Natural killer cell (primary cell): ENCODE measurements around the gene ZNF677. TPM values are rescaled to one million over a fixed set of nuclear protein-coding genes. Genes with fewer than 3 reads are reported as not detected.
"Not testable (repeated sequence)": the region's sequence is repeated elsewhere in the genome, so short reads cannot be mapped to it uniquely, and the experiment has no call there.

ENCODE experiments used
- ATAC-seq, 3 donors: fragments of 150-1000 bp in 2 of 3; fragments of 200-7000 bp in 1 of 3; cut with Tn5 transposase; 1 replicate in 1 of 3; 2 replicates in 2 of 3; pipeline ENCODE4 v1.10.0; 2021; ENCODE audit warnings: mild to moderate bottlenecking in 2 of 3, moderate library complexity in 2 of 3
- DNase-seq, 2 donors: peaks; one replicate each; pipeline versions ENCODE4 v3.0.0 to v3.0.0-alpha.2; 2013 to 2021; ENCODE audit warnings: mixed read lengths in 1 of 2
- H3K27ac ChIP-seq: one replicate; pipeline ENCODE4 v1.5.1; 2013; ENCODE audit warnings: mild to moderate bottlenecking, low read length
- H3K27me3 ChIP-seq: one replicate; pipeline ENCODE4 v1.6.1; 2013; ENCODE audit warnings: low read length; ENCODE audit not compliant: control insufficient read depth, insufficient read depth
- H3K36me3 ChIP-seq: one replicate; pipeline ENCODE4 v1.6.1; 2013; ENCODE audit warnings: low read length; ENCODE audit not compliant: control insufficient read depth, insufficient read depth
- H3K4me1 ChIP-seq: one replicate; pipeline ENCODE4 v1.6.1; 2013; ENCODE audit warnings: low read length; ENCODE audit not compliant: control insufficient read depth, insufficient read depth
- H3K4me3 ChIP-seq: one replicate; pipeline ENCODE4 v1.5.1; 2013; ENCODE audit warnings: low read length
- H3K9me3 ChIP-seq: one replicate; pipeline ENCODE4 v1.6.1; 2013; ENCODE audit warnings: low read length; ENCODE audit not compliant: control insufficient read depth, insufficient read depth
- H3K27ac Mint-ChIP-seq, 2 donors: one replicate each; pipeline ENCODE4 v1.8.0; 2022; ENCODE audit warnings: mild to moderate bottlenecking in 2 of 2, mixed read lengths in 2 of 2, moderate library complexity in 1 of 2
- H3K27me3 Mint-ChIP-seq, 2 donors: one replicate each; pipeline ENCODE4 v1.8.0; 2022; ENCODE audit warnings: low read depth in 2 of 2, mixed read lengths in 2 of 2
- H3K36me3 Mint-ChIP-seq: one replicate; pipeline ENCODE4 v1.8.0; 2022; ENCODE audit warnings: mixed read lengths
- H3K4me1 Mint-ChIP-seq, 2 donors: one replicate each; pipeline ENCODE4 v1.8.0; 2022; ENCODE audit warnings: mixed read lengths in 2 of 2
- H3K4me3 Mint-ChIP-seq: one replicate; pipeline ENCODE4 v1.8.0; 2022; ENCODE audit warnings: mild to moderate bottlenecking, moderate library complexity, mixed read lengths
- H3K9me3 Mint-ChIP-seq, 2 donors: one replicate each; pipeline ENCODE4 v1.8.0; 2022; ENCODE audit warnings: mixed read lengths in 2 of 2
- WGBS: methylation state at CpG from one replicate; pipeline ENCODE4 v1.1.7; 2013; ENCODE audit warnings: missing lambda C conversion rate; ENCODE audit not compliant: insufficient coverage; 5-methylcytosine and 5-hydroxymethylcytosine counted together
- intact Hi-C: fragments of 100-400 bp; cut with micrococcal nuclease; formaldehyde crosslinking; loops from one replicate; pipeline ENCODE4 v1.14.2; 2022
- total RNA-seq, 4 donors: library from RNA; stranded (reverse); fragments of 120-200 nt in 1 of 4; gene quantifications; one replicate each; pipeline versions ENCODE4 v1.2.3 to v1.2.4, GENCODE V29; 2013 to 2022
- TF ChIP-seq, protein P1 (sequence below): fragments of 200-600 bp; IDR thresholded peaks from one replicate; pipeline ENCODE4 v1.8.0; 2022; ENCODE audit warnings: antibody characterized with exemption

The ZNF677 gene
- 10 to 100 TPM; 16.4 to 19.8 (median 18.4) TPM for total RNA-seq
- total RNA-seq (2013), result 17.9 TPM

DNA sequence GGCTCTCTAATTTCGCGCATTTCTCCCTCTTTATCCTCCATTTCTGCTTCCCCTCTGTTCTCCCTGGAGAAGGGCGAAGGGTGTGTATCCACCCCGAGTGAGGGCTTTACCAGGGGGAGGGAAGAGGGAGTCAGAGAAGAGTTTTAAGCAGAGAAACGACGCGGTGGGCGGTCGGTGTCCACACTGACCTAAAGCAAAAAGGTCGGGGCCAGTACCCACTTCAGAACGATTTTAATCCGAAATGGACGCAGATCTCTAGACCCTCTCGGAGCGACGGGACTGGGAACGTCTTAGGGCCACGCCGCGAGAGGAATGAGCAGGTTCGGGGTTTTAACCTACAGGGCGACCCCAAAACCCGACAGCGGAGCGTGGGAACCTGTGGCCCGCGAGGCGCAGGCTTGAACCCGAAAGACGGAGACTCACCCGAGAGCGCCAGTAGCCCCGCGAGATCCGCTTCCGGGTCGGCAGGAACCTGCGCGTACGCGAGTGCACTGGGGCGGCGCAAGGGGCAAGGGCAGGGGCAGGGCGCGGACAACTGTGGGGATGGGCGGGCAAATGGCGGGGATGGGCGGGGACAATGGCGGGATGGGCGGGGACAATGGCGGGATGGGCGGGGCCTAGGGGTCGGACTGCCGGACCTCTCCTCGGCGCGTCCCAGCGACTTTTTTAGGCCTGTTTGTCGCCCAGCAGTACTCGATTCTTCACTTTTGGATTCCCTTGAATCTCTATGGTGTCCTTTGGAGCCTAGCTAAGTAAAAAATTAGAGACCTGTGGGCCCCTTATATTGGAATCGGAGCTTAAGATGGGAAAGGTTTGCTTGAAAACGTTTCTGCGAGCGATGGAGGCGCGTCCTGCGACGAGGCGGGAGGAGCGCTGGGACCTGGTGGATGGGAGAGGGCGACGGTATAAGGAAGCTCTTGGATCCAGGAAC is at the start of gene ZNF677:
Gene ZNF677 (minus strand): TSS at position 463 of the 931 bp plus-strand sequence. CDS start 3,323 bp downstream, outside the sequence.
- Histone ChIP-seq H3K9me3 (peaks cover 20% of the 10 kb centered on the region), H3K27ac (peak within 1 kb of the TSS; percentile 76), H3K36me3 (peaks cover 16% of the 10 kb centered on the region), H3K27me3 (no peaks in the 10 kb centered on the region), H3K4me3 (peak within 1 kb of the TSS; percentile 71), H3K4me1 (peaks cover 11% of the 10 kb centered on the region)
- Mint-ChIP-seq H3K27ac (peak within 1 kb of the TSS; percentile 63 to 89), H3K27me3 (peaks cover 8 to 11% of the 10 kb centered on the region in 2 donors), H3K4me3 (peak within 1 kb of the TSS; percentile 76), H3K36me3 (peaks cover 42% of the 10 kb centered on the region), H3K4me1 (peaks cover 11% of the 10 kb centered on the region in 2 donors), H3K9me3 (peaks cover 10 to 17% of the 10 kb centered on the region in 2 donors)
- 5% methylated on average over 72 of the region's 72 CpGs for WGBS
- TF ChIP-seq, protein P1, sequence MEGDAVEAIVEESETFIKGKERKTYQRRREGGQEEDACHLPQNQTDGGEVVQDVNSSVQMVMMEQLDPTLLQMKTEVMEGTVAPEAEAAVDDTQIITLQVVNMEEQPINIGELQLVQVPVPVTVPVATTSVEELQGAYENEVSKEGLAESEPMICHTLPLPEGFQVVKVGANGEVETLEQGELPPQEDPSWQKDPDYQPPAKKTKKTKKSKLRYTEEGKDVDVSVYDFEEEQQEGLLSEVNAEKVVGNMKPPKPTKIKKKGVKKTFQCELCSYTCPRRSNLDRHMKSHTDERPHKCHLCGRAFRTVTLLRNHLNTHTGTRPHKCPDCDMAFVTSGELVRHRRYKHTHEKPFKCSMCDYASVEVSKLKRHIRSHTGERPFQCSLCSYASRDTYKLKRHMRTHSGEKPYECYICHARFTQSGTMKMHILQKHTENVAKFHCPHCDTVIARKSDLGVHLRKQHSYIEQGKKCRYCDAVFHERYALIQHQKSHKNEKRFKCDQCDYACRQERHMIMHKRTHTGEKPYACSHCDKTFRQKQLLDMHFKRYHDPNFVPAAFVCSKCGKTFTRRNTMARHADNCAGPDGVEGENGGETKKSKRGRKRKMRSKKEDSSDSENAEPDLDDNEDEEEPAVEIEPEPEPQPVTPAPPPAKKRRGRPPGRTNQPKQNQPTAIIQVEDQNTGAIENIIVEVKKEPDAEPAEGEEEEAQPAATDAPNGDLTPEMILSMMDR, result no peak
- DNase-seq, result peak; percentile 85 to 87
- intact Hi-C loops, result loop anchor here (2.0 to 5.0 kb wide), 2 partner anchors 57 to 78 kb away; partner anchors contain the start of gene ZNF845
- ATAC-seq, result peak; percentile 99 to 100 (median 100)

DNA sequence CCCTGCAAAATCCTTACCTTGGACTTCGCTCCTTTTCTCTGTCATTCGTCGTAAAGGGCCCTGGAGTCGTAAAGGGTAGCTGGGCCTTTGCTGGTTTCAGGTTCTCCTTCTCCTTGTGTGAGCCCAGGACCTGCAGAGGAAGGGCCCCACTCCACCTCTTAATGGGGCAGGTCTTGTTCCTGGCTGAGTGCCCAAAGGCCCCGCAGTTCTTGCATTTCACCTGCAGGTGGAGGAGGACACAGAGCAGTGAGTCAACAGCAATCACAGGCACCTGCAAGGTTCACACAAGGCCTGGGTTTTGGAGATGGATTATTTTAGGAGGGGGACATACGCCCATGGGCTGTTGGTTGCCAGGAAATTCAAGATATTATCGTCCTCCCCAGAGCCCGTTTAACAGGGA is 46.7 kb upstream of the ZNF677 start:
- ATAC-seq, result not testable (repeated sequence)

DNA sequence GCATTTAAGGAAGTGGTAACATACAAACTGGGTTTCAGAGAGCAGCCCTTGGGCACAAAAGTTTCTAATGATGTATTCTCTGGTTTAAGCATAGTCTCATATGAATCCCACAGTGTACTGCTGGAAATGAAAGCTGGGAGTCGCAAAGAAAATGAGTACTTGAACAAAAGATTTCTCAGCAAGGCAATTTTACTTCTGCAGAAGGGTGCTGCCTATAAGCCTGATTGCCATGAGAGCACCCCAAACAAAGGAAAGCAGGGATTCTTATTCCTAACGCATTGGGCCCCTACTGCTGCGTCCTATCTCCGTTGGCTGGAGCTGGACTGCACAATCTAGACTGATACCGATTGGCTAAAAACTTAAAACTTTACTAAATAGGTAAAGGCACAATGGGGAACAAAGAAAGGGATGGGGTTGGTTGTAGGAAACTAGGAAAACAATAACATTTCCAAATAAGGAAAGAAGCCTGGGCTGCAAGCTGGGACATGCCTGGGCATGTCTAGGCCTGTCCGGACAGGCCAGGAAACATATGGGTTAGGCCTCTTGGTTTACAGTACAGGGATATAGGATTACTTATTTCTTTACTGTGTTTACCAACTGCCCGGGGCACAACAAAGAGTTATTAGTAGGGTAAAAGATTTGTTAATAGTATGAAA is 40.2 kb upstream of the ZNF677 start:
- TF ChIP-seq, protein P1, result no peak
- DNase-seq (no peak), ATAC-seq (no peak)
- Mint-ChIP-seq H3K27ac (no peak overlapping the region), H3K27me3 (no peaks in the 10 kb centered on the region), H3K4me1 (no peaks in the 10 kb centered on the region), H3K4me3 (no peak overlapping the region), H3K9me3 (peaks cover 8 to 19% of the 10 kb centered on the region in 2 donors), H3K36me3 (peaks cover 18% of the 10 kb centered on the region)
- H3K27ac ChIP-seq, result no peak overlapping the region
- 83% methylated on average over 6 of the region's 7 CpGs for WGBS
- H3K36me3 ChIP-seq, result no peaks in the 10 kb centered on the region
- H3K27me3 ChIP-seq, result no peaks in the 10 kb centered on the region
- H3K9me3 ChIP-seq, result peaks cover 24% of the 10 kb centered on the region
- no peak overlapping the region for H3K4me3 ChIP-seq
- intact Hi-C loops, result no loop called here
- no peaks in the 10 kb centered on the region for H3K4me1 ChIP-seq

More for the DNA sequence above, 46.7 kb upstream of the ZNF677 start:
- H3K27me3 Mint-ChIP-seq, H3K36me3 Mint-ChIP-seq, H3K4me1 ChIP-seq, H3K27ac Mint-ChIP-seq, H3K4me3 Mint-ChIP-seq, H3K9me3 Mint-ChIP-seq, H3K9me3 ChIP-seq, H3K4me3 ChIP-seq, H3K36me3 ChIP-seq, H3K27me3 ChIP-seq, DNase-seq, H3K4me1 Mint-ChIP-seq, intact Hi-C loops, H3K27ac ChIP-seq: not testable (repeated sequence)
- whole genome bisulfite sequencing, result no CpG with 5 or more reads among the region's 8 CpGs
